A549 treated with Mapracorat at 1 μM for 4 hours (cell line): ENCODE measurements around the gene TMEM139. TPM values are rescaled to one million over a fixed set of nuclear protein-coding genes. Genes with fewer than 3 reads are reported as not detected.

Source experiments
- total RNA-seq: library from RNA; stranded (reverse); fragments of 200-300 nt; extraction: Qiagen RNA extraction; gene quantifications from 5 replicates; pipeline ENCODE4 v1.2.3, GENCODE V29; 2022

Gene TMEM139
- total RNA-seq = 0.67 to 1.6 TPM (median 1.1 TPM) in 5 replicates

GRCh38 chr7:143284591-143285469 is at the start of gene TMEM139:
Gene TMEM139, plus strand, starts transcription at chr7:143284958. Its CDS starts 1,000 bp downstream, at chr7:143285958.

GRCh38 chr7:143263266-143264195 is 21.2 kb upstream of the TMEM139 start, which contains the start of gene GSTK1:
Gene GSTK1, plus strand, starts transcription at chr7:143263441. Its CDS starts 73 bp downstream, at chr7:143263514.

GRCh38 chr7:143287935-143288826 is 3.4 kb downstream of the TMEM139 start, which contains the start of gene CASP2:
Gene CASP2, plus strand, starts transcription at chr7:143288351. Its CDS starts 105 bp downstream, at chr7:143288456.

GRCh38 chr7:143315776-143316175 is 31.0 kb downstream of the TMEM139 start, which contains the start of gene CLCN1:
Gene CLCN1, plus strand, starts transcription at chr7:143316111. Its CDS starts 102 bp downstream, at chr7:143316213.

Other genes starting within 250 kb of the TMEM139 start
- not detected in 5 replicates for gene OR6V1, start 232.6 kb upstream of the TMEM139 start, total RNA-seq
- 0.36 to 0.48 TPM (median 0.36 TPM) in 3 of 5 replicates, not detected in the others for gene PIP, start 152.9 kb upstream of the TMEM139 start, total RNA-seq
- not detected in 5 replicates for gene TAS2R39, start 101.5 kb upstream of the TMEM139 start, total RNA-seq
- gene TAS2R40, start 62.9 kb upstream of the TMEM139 start, total RNA-seq = not detected in 5 replicates
- 108 to 122 TPM (median 119 TPM) in 5 replicates for gene GSTK1, start 21.5 kb upstream of the TMEM139 start, total RNA-seq
- 17.0 to 21.8 TPM (median 19.6 TPM) in 5 replicates for gene CASP2, start 3.4 kb downstream of the TMEM139 start, total RNA-seq
- 0.05 to 0.37 TPM in 2 of 5 replicates, not detected in the others for gene CLCN1, start 31.2 kb downstream of the TMEM139 start, total RNA-seq
- 0.27 to 0.49 TPM (median 0.43 TPM) in 5 replicates for gene FAM131B, start 77.8 kb downstream of the TMEM139 start, total RNA-seq
- gene ZYX, start 96.4 kb downstream of the TMEM139 start, total RNA-seq = 160 to 188 TPM (median 183 TPM) in 5 replicates
- gene EPHA1, start 123.9 kb downstream of the TMEM139 start, total RNA-seq = 0.22 TPM in 1 of 5 replicates, not detected in the others
- not detected in 5 replicates for gene TAS2R60, start 158.5 kb downstream of the TMEM139 start, total RNA-seq
- not detected in 5 replicates for gene TAS2R41, start 192.9 kb downstream of the TMEM139 start, total RNA-seq